DMS79 (cell line): ENCODE measurements around the gene TTLL11.

ENCODE experiments used
- DNase-seq: peaks from one replicate; lab custom pipeline; 2025; lab: John Stamatoyannopoulos, UW

The TTLL11 gene

GRCh38 chr9:121830441-121831140, 262.5 kb downstream of the TTLL11 start:
- DNase-seq, result no peak

DNA sequence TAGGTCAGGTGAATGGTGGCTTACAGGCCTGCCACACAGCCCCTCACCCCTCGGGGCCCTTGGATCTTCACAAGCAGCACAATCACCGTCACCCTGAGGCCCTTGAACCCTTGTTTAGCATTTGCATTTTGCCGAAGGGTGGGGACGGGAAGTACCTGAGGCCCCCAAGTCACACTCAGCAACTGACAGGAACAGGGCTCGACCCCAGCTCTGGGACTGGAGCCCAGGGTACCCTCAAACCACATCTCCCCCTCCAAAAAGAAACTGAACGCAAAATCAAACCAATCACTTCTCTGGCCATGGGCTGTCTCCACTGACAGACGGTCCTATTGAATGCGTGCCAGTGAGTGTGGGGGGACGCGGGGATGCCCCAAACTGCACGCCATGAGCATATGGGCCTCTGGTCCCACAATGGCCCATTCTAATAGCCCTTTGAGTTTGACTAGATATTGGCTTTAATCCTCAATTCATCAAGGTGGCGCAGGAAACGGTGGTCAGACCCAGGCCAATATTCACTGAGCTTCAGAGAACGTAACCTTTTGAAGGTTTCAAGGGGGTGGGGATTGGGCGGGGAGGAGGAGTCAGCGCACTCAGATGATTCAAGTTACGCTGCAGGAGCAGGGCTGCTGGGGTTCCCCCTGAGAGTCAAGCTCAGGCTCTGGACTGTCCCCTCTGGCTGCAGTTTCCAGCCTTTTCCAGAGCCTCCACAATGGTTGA, 265.7 kb downstream of the TTLL11 start:
- no peak for DNase-seq

GRCh38 chr9:121826711-121827110, 266.4 kb downstream of the TTLL11 start:
- DNase-seq, result no peak

- DNase-seq, result no peak
Observed at GRCh38 chr9:121825031-121825691, 267.9 kb downstream of the TTLL11 start.

DNA sequence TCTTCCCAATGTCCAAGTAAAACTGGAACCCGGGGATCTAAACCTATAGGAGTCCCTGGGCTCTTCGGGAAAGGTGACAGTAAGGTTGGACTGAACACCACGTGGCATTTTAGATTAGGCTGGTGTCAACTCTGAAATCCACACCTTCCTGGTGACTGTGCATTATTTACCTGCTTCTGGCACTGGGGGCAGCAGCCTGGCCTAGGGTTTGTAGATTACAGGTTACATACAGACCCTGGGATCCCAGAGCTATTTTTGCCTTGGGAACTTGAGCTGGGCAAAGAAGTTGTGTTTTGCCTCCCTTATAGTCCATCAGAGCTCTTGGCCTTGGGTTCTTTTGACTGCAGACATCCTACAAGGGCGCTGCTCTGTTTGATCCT, 268.5 kb downstream of the TTLL11 start:
- DNase-seq, result no peak

DNA sequence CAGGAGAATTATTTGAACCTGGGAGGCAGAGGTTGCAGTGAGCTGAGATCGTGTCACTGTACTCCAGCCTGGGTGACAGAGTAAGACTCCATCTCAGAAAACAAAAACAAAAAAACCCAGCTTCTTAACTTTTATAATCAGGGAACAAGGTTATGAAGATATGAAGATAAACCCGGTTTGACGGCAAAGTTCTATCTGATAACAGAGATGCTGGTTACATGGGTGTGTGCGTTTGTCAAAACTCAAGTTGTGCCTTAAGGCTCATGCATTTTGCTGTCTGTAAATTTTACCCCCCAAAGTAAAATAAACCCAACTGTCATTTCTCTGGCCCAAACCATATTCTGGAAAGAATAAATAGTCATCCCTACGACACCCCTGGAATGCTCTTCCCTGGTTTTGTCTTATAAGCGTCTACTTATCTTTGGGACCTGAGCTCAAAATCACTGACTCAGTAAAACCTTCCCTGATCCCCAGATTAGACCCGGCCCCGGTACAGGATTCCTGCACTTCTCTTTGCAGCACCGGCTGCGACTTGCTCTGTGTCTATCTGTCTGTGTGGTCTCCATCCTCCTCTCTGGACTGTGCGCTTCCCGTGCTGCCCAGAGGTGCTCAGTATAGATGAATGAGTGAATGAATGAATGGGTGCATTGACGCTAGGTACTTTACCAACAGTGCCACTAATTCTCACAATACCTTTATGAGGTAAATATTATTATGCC, 269.5 kb downstream of the TTLL11 start:
- no peak for DNase-seq

GRCh38 chr9:121822093-121823085, 270.7 kb downstream of the TTLL11 start:
- no peak for DNase-seq

DNA sequence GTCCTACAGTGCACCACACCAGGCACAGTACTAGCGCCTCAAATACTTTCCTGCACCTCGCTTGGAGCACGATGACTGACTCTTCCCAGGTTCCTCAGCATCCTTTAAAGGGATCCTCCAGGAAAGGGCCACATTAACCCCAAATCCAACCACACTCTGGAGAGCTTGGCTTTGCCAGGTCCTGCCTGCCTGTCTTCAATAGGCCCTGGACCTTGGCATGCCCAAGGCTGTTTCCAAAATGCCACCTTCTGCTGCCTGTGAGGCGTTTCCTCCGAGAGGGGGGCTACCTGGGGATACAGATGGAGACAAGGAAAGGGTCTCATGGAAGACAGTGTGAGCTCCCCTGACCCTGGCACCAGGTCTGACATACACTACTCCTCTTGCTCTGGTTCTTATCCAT, 271.8 kb downstream of the TTLL11 start:
- no peak for DNase-seq

DNA sequence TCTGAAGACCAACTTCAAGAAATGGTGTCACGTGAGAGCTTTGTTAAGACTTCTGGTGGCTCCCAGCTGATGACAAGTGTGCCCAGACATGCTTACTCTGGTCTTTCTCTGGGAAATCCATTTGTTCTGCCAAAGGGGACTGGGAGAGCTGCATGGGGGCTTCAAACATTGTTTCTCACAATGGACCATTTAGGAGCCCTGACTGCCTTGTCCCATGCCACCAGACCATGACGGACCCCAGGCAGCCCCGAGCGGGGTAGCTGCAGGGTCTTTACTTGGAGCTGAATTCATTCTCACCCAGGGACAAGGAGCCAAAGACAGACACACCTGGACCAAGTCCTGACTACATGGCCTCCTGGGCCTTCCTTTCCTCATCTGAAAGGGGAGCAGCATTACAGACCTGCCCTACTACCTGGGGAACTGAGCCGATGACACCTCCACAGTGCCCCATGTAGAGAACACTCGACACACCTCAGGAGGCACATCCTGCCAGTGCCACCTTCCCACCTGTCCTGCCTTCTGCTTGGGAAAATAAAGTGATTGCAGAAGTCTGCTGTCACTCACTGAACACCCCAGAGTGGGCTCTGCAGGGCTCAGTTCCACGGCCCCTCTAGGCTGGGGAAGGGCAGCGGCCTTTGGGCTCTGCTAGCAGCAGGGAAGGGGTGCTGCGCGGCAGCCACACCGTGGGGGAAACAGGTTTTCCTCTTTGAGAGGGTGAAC, 272.7 kb downstream of the TTLL11 start:
- DNase-seq, result no peak

DNA sequence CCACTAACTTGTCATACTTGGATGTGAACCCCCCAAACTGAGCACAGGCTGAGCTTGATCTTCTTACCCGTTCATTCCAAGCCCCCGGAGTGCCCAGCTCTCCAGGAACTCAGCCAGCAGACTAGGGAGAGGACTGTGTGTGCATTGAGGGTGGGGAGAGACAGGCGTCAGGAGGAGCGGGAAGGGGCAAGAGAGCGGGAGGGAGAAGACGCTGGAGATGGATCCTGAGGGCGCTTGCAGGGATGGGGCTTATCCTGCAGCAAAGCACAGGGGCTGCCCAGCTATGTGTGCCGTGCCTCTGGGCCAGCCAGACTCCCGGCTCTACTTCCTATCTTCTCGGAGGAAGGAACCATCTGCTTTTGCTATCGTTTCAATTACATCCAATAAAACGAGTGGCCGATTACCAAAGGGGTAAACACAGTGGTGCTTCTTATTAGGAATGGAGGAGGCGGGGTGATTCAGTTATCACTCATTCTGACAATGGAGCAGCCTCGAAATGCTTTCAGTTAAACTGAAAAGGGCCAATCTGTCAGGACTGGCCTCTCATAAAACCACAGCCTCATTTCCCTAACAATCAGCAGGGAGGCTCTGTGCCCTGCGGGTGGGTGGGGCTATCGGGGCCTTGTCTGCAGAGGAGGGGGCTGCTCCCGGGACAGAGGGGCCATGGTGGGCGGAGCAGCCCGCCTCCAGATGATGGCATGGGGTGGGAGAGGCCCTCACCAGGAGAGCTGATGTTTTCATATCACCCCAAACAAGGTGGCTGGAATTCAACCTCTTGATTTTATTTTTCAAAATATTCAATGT, 273.5 kb downstream of the TTLL11 start:
- DNase-seq, result peak; percentile 8

DNA sequence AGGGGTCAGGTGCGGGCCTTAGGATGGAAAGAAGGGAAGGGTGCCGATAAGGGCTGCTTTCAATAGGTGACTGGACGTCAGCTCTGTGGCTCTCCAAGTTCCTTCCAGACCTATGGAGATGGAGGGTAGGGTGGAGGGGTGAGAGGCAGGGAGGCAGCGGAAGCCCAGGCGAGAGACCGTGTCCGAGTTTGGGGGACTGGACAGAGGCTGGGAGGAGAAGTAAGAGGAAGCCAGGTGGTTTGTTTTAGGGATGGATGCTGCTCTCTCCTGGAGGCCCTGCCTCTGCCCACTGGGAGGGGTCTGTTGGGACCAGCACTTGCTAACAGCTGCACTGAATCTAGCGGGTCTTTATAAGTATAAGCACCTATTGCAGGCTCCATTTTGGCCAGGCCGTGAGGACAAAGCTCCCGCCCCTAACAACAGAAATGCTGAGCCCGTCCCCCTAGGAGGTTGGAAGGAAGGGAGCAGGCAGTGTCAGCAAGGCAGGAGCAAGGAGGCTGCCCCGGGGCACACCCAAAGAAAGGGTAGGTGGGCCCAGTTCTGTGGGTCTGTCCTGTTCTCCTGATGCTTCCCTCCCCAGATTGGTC, 274.2 kb downstream of the TTLL11 start:
- DNase-seq, result no peak

DNA sequence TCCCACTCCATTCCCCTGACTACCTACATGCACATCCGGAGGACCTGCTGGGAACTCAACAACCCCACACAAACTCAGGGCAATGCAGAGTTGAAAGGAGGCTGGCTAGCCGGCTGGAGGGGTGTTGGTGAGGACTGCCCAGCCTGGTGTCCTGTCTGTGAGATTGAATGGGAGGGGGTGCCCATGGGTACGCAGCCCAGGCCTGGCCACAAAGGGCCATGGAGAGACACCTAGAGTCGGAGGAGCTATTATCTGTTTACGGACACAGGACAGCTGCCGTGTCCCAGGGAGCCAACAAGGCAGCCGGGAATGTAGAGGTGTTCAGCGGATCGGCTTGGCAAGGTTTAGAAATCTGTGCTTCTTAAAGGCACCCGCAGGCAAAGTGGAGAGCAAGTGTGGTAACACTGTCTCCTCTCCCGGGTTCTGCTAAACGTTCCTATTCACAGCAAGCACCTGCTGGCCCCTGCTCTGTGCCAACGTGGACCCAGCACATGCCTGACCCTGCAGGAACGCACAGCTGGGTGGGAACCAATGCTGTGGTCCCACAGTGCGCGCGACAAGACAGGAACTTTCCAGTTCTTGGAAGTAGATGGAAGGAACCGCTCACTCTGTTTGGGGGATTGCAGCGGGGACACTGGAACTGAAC, 275.0 kb downstream of the TTLL11 start:
- no peak for DNase-seq

DNA sequence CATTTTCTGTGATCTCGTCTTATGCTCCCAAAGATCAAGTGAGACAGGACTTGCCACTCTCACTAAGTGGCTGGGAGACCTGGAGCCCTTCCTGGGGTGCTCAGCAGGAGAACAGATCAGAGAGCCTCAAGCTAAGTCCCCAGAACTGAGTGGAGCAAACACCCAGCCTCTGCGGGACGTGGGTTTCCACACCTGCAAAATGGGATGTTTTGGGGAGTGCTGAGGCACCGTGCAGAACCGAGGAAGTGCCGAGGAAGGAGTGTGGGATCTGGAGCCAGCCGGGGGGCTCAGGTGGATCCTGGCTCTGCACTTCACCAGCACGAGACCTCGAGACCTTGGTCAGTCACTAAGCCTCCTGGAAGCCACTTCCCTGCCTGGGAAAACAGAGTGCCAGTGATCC, 275.6 kb downstream of the TTLL11 start:
- no peak for DNase-seq

DNA sequence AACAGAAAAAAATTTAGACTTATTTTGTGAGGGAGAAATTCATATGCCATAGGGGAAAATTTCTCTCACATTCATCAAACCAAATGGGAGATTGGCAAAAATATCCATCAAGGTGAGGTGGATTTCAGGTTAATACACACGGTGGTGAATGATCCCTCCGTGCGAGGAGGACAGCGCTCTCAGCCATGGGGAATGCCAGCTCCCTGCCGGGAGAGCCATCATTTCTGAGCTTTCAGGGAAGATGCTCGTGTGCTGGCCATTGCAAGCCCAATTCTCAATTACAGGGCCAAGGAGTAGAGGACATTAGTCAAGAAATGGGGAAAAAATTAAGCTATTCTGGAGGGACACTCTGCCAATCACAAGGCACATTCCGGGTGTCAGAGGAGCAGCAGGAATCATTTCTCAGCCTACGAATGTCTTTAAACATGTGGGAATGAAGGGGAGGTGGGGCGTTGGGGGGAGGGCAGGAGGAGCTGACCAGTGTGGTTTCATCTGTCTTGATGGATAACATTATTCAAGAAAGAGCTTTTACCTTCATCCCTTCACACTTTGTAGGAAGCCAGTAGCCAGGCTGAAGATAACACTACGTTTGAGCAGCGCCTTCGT, 276.2 kb downstream of the TTLL11 start:
- no peak for DNase-seq

GRCh38 chr9:121816449-121816817, 276.7 kb downstream of the TTLL11 start:
- no peak for DNase-seq

DNA sequence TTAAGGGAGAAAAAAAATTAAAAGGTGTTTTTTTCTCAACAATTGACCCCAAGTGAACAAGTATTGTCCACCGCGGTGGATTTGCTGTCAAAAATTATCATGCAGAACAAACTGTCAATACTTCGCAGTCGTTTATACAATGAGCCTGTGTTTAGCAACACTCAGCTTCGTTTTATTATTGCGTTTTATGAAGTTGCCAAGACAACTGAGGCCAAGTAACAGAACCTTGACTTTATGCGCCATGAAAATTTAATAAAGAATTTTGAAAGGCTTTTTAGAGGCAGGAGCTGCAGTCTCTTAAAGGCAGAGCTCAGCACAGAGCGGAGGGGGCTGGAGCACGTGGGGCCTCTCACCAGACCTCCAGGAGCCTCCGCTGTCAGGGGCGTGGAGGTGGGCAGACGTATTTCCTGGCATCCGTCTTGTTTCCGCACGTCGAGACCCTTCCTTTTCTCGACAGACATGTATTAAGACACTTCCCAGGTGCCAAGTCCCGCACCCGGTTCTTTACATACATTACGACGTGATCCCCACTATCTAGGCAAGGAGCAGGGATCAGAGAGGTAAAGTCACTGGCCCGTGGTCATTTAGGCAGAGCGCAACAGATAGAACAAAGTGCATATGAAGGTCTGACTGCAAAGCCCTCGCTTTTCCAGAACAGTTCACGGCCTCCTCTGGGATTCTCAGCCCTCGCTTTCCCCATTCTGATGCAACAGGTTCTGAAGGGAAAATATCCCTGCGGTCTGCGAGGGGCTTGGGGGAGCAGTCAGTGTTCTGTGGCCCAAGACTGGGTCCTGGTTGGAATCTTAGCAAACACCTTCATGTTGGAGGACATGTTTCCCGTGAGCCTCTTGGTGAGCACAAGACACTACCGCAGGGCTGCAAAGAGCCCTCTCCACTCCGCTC, 277.3 kb downstream of the TTLL11 start:
- DNase-seq, result no peak

GRCh38 chr9:121815084-121815483, 278.0 kb downstream of the TTLL11 start:
- no peak for DNase-seq

DNA sequence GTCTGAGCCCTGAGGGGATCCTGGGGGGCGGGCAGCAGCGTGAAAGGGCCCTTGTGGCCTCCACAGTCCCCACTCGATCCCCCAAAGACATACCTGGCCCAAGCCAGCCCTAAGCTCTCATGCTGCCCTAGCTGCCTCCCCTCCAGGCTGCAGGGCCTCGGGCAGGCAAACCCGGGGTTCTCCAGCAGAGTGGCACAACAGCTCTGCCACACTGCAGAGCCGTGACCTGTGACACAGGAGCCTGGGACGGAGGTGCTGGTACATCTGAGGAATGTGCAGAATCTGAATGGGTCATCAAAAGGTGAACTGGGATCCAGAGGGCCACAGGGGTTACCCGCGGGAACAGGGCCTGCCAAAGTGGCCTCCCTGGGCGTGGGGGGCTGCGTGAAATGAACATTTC, 278.5 kb downstream of the TTLL11 start:
- DNase-seq, result no peak
